ENCODE data around the gene SRMS.
"Not testable (repeated sequence)": the region's sequence is repeated elsewhere in the genome, so short reads cannot be mapped to it uniquely, and the experiment has no call there.

The SRMS gene

DNA sequence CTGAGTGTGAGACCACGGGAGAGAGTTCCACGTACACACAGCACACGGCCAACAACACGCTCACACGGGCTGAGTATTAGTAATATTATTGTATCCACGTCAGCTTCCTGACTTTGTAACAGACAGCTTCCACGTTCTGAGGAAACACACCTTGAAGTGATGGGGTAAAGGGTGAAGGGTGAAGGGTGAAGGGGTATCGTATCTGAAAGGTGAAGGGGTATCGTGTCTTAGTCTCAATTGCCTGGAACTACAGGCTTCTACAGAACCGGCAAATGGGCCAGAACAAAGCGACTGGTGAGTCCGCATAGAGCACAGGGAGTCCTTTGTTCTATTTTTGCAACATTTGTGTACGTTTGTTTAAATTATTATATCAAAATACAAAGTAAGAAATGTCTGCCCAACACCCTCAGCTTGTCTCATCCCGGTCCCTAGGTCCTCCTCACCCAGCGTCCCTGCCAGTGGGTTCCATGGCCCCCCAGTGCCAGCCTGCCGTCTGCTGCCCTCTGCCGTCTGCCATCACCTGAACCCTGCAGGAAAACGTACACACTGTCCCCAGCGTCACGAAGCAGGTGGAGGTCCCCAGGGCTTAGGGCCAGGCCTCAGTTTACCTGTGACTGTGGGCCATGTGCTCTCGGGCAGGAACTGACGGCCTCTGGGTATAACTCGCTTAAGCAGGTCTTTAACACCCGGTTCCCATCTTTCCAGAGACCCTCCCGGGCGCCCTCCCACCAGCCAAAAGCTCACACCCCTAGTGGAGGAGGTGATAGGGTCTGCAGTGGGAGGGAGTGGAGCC, 30.9 kb upstream of the SRMS start:
- no peak for DNase-seq

GRCh38 chr20:63577317-63577894, 29.9 kb upstream of the SRMS start:
- no peak for DNase-seq

DNA sequence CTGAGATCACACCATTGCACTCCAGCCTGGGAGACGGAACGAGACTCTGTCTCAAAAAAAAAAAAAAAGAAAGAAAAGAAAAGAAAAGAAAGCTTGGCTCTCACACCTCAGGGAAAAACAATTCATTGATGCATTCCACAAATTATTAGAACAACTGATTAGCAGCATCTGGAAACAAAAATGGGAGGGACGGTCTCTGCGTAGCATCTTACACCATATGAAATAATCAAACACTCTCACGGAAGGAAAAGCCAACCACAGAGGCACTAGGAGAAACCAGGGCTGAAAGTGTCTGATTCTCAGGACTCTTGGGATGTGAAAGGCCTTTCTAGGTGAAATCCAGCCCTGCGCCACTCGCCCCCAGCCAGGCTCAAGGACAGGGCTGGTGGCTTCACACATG, 28.8 kb upstream of the SRMS start:
- no peak for DNase-seq

GRCh38 chr20:63574829-63575743, 27.5 kb upstream of the SRMS start:
- DNase-seq: no peak

- peak; percentile 36 for DNase-seq
Measured at GRCh38 chr20:63574156-63574828, 26.7 kb upstream of the SRMS start, which contains the start of gene HELZ2. Gene HELZ2 (minus strand): TSS chr20:63574239. CDS start chr20:63572385, 1,854 bp downstream.

- DNase-seq: no peak
Measured at GRCh38 chr20:63573647-63574131, 26.1 kb upstream of the SRMS start.

DNA sequence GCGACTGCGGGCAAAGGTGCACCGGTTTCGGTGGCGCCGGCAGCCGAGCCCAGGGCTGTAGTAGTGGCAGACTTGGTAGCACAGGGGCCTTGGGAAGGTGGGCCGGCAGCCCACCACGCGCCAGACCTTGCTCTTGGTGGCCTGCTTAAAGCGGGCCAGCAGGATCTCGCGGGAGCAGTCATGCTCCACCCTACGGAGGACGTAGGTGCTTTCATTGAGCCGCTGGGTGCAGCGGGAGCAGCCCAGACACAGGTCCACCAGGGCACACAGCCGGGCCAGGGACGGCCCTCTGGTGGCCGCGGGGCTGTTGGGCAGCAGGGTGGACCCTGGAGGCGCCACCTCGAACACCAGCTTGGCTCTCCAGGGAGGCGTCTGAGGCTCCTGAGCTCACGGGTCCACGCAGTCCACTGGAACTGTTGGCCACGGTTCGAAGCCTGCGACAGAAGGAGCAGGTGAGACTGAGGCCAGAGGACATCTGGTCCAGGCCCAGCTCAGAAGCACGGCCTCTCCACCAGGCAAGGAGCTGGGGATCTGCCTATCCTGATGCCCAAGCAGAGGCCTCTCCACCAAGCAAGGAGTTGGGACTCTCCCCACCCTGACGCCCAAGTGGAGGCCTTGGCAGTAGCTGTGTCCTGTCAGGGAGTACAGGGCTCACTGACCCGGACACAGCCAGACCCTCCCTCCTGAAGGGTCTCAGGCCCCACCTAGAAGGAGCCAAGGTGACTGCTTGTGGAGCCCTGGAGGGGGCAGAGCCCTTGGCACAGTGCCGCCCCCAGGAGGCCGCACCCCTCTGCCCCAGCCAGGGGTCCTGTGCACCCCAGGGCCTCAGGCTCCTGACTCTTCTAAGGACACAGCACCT, 25.5 kb upstream of the SRMS start:
- DNase-seq: no peak

- DNase-seq: no peak
Measured at GRCh38 chr20:63572071-63572787, 24.7 kb upstream of the SRMS start.

GRCh38 chr20:63571087-63571478, 23.5 kb upstream of the SRMS start:
- DNase-seq: not testable (repeated sequence)

DNA sequence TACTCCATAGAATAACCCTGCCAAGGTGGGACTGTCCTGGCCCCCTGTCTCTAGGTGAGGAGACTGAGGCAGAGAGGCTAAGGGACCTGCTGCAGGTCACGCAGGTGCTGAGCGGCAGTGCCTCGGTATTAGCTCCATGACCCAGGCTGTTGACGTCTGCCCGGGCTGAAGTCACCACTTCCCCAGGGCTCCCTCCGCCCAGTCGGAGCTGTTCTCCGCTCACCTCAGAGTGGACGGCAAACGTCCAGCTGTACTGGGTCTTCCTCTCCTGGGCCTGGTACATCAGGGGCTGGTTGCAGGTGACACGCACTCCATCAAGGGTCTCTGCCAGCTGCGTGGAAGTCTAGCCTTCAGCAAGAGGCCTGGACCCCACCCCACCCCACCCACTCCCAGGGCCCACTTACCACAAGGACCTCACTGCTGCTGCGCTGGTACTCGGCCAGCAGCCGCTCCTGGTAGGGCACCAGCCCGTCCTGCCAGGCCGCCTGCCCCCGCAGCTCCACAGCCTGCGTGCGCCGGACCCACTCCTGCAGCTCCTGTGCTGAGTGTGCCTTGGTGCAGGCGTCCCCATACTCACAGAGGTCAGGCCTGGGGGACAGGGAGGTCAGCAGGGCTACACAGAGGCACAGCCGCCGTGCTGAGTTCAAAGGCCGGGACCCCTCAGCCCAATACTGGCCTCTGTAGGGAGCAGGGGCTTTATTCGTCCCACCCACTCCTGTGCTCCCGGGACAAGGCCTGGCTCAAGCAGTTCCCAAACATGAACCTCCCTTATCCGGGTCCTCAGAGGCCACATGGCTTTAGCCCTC, 22.9 kb upstream of the SRMS start:
- no peak for DNase-seq

DNA sequence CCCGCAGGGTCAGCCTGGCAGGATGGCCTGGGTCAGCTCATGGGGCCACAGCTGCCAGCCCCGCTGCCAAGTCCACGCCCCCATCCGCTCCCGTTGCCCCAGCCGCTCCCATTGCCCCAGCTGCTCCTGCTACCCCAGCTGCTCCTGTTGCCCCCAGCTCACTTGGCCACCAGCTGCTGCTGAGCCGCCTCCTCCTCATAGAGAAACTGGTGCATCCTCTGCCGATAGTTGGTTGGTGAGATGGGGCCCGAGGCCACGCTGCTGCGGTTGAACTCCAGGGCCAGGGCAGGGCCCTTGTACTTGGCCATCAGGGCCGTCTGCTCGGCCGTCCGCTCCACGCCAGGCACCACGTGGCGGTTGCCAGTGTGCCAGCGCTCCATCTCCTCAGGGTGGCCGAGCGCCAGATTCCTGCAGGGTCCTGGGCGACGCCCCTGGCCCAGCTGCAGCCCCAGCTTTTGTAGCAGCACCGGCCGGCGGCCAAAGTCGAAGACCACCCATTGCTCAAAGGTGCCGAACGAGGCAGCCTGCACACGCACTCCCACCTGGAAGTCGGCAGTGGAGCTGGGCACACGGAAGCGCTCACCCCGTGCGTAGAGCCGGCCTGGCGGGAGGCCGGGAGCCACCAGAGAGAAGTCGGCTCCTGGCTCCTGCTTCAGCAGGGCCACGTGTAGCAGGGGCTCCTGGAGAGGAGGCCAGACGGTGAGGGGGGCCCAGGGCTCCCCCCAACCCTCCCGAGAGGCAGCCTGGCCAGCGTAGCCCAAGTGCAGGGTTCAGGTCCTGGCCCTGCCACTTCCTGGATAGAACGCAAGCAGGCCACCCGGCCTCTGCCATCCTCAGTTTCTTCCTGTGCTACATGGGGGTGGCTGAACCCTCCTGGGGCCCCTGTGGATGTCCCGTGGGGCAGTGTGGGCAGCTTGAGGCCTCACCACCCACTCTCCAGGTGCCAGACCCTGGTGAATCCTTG, 21.7 kb upstream of the SRMS start:
- DNase-seq: no peak

DNA sequence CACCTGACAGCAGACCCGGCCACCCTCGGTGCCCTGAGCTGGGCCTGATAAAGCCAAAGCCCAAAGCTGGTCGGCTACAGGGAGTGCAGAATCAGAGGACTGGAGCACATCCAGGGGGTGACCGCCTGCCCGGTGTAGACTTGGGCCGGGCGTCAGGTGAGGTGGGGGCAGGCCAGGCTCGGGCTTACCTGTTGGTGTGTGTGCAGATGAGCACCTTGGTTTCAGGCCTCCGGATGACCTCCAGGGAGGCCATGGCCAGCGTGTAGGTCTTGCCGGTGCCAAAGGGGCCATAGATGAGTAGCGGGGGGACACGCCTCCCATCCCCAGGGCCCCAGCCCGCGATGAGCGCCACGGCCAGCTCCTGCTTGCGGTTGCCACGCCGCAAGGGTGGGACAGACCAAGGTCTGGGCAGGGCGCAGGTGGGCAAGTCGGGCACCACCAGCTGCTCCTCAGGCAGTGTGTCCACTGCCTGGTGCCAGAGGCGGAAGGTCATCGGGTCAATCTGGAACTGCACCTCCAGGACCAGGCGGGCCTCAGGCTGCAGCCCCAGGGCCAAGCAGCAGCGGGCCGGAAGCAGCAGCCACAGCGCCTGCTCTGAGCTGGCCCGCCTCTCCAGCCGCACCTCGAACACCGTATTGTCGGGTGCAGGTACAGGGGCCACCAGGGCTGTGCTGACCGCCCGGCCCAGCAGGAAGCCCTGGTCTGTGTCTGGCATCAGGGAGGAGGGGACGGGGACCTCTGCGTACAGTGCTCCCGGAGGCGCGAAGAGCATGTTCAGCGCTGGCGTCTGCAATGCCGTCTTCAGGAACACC, 20.8 kb upstream of the SRMS start:
- DNase-seq: no peak

GRCh38 chr20:63567386-63568169, 20.0 kb upstream of the SRMS start:
- no peak for DNase-seq

GRCh38 chr20:63567136-63567385, 19.5 kb upstream of the SRMS start:
- DNase-seq: no peak

DNA sequence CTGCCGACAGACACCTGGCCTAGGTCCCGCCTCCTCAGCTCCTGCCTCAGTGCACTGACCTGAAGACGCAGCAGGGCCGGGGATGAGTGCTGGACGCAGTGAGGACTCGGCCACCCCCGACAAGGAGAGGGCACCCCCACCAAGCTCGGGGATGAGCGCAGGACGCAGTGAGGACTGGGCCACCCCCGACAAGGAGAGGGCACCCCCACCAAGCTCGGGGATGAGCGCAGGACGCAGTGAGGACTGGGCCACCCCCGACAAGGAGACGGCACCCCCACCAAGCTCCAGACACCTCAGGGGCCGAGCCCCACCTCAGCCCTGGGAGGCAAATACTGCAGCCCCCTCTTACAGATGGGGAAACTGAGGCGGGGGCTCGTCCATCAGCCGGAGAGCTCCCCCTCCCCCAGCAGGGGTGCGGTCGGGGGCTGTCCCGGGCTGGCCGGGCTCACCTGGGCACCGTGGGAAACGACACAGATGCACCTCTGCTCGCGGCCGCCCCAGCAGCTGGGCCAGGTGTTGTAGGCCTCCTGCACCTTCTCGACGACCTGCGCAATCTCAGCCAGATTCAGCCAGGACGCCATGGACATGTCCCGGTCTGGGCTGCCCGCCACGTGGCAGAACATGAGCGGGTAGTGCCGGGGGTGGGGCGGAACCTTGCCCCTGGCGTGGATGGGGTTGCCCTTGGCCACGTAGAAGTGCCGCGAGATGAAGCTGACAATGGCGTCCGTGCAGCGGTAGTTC, 19.0 kb upstream of the SRMS start:
- DNase-seq: no peak

DNA sequence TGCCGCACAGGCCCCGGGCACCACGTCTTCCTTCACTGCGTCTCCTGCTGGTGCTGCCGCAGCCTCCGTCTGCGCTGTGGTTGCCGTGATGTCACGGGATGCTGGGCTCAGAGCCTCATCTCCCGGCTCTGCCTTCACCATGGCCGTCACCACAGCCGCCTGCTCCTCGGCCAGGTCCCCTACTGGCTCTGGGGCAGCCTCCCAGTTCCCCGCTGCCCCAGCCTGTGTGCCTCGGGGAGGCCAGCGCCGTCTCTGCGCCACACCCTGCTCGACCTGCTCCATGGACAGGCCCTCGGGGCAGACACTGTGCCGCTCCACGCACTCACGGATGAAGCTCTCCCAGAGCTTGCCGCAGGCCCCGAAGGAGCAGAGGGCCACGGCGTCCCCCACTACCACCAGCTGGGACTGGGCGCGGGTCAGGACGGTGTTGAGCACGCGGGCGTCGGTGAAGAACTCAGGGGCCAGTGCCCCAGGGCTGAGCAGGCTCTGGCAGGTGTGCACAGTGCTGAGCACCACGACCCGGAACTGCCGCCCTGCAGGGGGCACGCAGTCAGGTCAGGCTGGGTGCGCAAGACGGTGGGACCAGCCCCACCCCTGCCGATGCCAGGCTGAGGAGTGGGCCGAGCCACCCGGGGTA, 18.3 kb upstream of the SRMS start:
- DNase-seq: no peak
